ENCODE measurements around the gene SPON2.
A peak's percentile ranks its signal among the peaks of the same experiment; 100 is the strongest.

The SPON2 gene

GRCh38 chr4:1195109-1195671 lies 22.8 kb upstream of the SPON2 start:
- no peak for DNase-seq (ENCODE audit: low spot score)

- no peak for DNase-seq (ENCODE audit: low spot score)
Observed at GRCh38 chr4:1194010-1194900, 21.9 kb upstream of the SPON2 start.

- no peak for DNase-seq (ENCODE audit: low spot score)
Observed at GRCh38 chr4:1193206-1194009, 21.0 kb upstream of the SPON2 start.

GRCh38 chr4:1192493-1193205 lies 20.3 kb upstream of the SPON2 start:
- DNase-seq (ENCODE audit: low spot score) = no peak

GRCh38 chr4:1192091-1192492 lies 19.7 kb upstream of the SPON2 start:
- DNase-seq (ENCODE audit: low spot score) = peak; percentile 30

GRCh38 chr4:1191621-1192020 lies 19.2 kb upstream of the SPON2 start:
- no peak for DNase-seq (ENCODE audit: low spot score)

- no peak for DNase-seq (ENCODE audit: low spot score)
Observed at GRCh38 chr4:1187182-1187581, 14.8 kb upstream of the SPON2 start.

GRCh38 chr4:1183985-1184773 lies 11.8 kb upstream of the SPON2 start:
- DNase-seq (ENCODE audit: low spot score) = no peak

GRCh38 chr4:1182313-1182712 lies 9.9 kb upstream of the SPON2 start:
- no peak for DNase-seq (ENCODE audit: low spot score)

GRCh38 chr4:1180663-1181062 lies 8.3 kb upstream of the SPON2 start:
- DNase-seq (ENCODE audit: low spot score) = no peak

GRCh38 chr4:1179976-1180375 lies 7.6 kb upstream of the SPON2 start:
- DNase-seq (ENCODE audit: low spot score) = no peak

- DNase-seq (ENCODE audit: low spot score) = no peak
Observed at GRCh38 chr4:1179089-1179441, 6.7 kb upstream of the SPON2 start.

GRCh38 chr4:1178300-1179088 lies 6.1 kb upstream of the SPON2 start:
- DNase-seq (ENCODE audit: low spot score) = no peak

GRCh38 chr4:1177274-1178141 lies 5.1 kb upstream of the SPON2 start:
- DNase-seq (ENCODE audit: low spot score) = peak; percentile 28

GRCh38 chr4:1176398-1177273 lies 4.3 kb upstream of the SPON2 start:
- DNase-seq (ENCODE audit: low spot score) = no peak

- DNase-seq (ENCODE audit: low spot score) = no peak
Observed at GRCh38 chr4:1175635-1176229, 3.3 kb upstream of the SPON2 start.

GRCh38 chr4:1174941-1175634 lies 2.7 kb upstream of the SPON2 start:
- no peak for DNase-seq (ENCODE audit: low spot score)
